Common myeloid progenitor, CD34-positive (primary cell): ENCODE results near the gene WWOX.
"Not testable (repeated sequence)": the region's sequence is repeated elsewhere in the genome, so short reads cannot be mapped to it uniquely, and the experiment has no call there.

Source experiments
- CTCF ChIA-PET: fragments of 350-600 bp; sonication (Branson Sonifier 250); formaldehyde crosslinking; loops from one replicate; lab custom pipeline; 2021; ENCODE audit warnings: antibody characterized with exemption; lab: Charles Lee
- POLR2A ChIA-PET: fragments of 350-600 bp; sonication (Branson Sonifier 250); formaldehyde crosslinking; loops from one replicate; lab custom pipeline; 2021; ENCODE audit warnings: antibody characterized with exemption; lab: Charles Lee
- DNase-seq, 3 donors: peaks; one replicate each; pipeline versions ENCODE4 v3.0.0 to v3.0.0-alpha.2; 2013
- H3K27ac ChIP-seq, 2 experiments: 1 replicate in 1 of 2; 2 replicates in 1 of 2; pipeline ENCODE4 v1.7.0; 2013; ENCODE audit warnings: inconsistent platforms in 2 of 2, low read length in 2 of 2, mild to moderate bottlenecking in 2 of 2, low read depth in 1 of 2, moderate library complexity in 1 of 2; ENCODE audit not compliant: severe bottlenecking in 2 of 2, insufficient read depth in 1 of 2, poor library complexity in 1 of 2
- H3K27me3 ChIP-seq, 5 experiments: replicated peaks in 2 of 5; 1 replicate in 3 of 5; 2 replicates in 2 of 5; pipeline versions ENCODE4 v1.6.1 to v1.7.0; 2013; ENCODE audit warnings: low read length in 4 of 5, mild to moderate bottlenecking in 2 of 5, moderate library complexity in 2 of 5, inconsistent platforms in 1 of 5; ENCODE audit not compliant: insufficient read depth in 5 of 5, control insufficient read depth in 4 of 5
- H3K36me3 ChIP-seq, 4 experiments: 1 replicate in 2 of 4; 2 replicates in 2 of 4; pipeline versions ENCODE4 v1.6.1 to v1.7.0; 2013; ENCODE audit warnings: low read length in 3 of 4, control low read depth in 1 of 4, mild to moderate bottlenecking in 1 of 4; ENCODE audit not compliant: control insufficient read depth in 4 of 4, insufficient read depth in 4 of 4
- H3K4me1 ChIP-seq, 4 experiments: 1 replicate in 3 of 4; 2 replicates in 1 of 4; pipeline versions ENCODE4 v1.6.1 to v1.7.1; 2013; ENCODE audit warnings: low read length in 3 of 4, mild to moderate bottlenecking in 3 of 4, control low read depth in 1 of 4, inconsistent platforms in 1 of 4, moderate library complexity in 1 of 4; ENCODE audit not compliant: control insufficient read depth in 4 of 4, insufficient read depth in 4 of 4; ENCODE audit errors: control extremely low read depth in 1 of 4
- H3K4me3 ChIP-seq, 7 experiments: 1 replicate in 4 of 7; 2 replicates in 3 of 7; pipeline versions ENCODE4 v1.5.1 to v1.7.0; 2013; ENCODE audit warnings: mild to moderate bottlenecking in 7 of 7, low read length in 6 of 7, moderate library complexity in 6 of 7, inconsistent platforms in 2 of 7, low read depth in 2 of 7, control low read depth in 1 of 7; ENCODE audit not compliant: insufficient read depth in 4 of 7, control insufficient read depth in 1 of 7; ENCODE audit errors: extremely low read depth in 1 of 7
- H3K9me3 ChIP-seq, 5 experiments: 1 replicate in 4 of 5; 2 replicates in 1 of 5; pipeline versions ENCODE4 v1.6.1 to v1.7.1; 2013; ENCODE audit warnings: low read length in 4 of 5, mild to moderate bottlenecking in 2 of 5, inconsistent platforms in 1 of 5, low read depth in 1 of 5, moderate library complexity in 1 of 5; ENCODE audit not compliant: control insufficient read depth in 4 of 5, insufficient read depth in 2 of 5; ENCODE audit errors: control extremely low read depth in 1 of 5
- WGBS: methylation state at CpG from one replicate; pipeline ENCODE4 v1.1.5; 2013; ENCODE audit not compliant: insufficient coverage; 5-methylcytosine and 5-hydroxymethylcytosine counted together

Gene WWOX

DNA sequence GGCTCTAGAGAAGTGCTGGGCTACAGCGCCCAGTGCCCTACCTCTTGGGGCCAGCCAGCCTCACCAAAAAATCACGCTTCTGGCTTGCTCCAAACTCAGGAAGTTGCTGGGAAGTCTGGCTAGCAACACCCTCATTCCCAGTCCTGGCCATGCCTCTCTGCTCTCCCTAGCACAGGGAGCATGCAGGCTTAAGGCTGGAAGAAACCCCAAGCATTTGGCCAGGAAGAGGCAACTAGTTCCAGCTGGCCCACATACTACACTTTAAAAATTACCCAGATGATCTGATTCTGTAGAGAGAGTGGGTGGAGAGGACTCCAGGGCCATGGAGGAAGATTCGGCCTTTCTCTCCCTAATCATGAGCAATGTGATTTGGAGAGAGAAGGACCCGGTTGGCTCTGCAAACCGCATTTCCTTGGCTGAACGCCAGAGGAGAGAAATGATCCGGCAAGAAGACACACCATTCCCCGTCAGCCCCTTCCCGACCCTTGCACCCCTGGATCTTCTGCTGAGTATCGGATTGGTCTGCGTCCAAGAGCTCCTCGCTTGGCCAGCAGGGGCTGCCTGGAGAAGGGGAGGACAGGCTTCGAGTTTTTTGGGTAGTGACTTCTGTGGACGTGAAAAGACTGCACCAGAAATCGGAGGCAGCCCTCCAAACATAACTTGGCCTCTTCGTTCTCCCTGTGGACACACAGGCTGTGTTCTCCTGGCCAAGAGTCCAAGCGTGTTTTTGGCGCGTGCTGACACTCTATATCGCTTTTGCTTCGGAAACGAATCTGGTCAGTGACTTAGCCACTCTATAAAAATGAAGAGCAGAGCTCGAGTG lies 406.3 kb downstream of the WWOX start:
- Histone ChIP-seq H3K36me3 (no peaks in the 10 kb centered on the region), H3K4me1 (no peaks in the 10 kb centered on the region), H3K27ac (no peak overlapping the region), H3K9me3 (no peaks in the 10 kb centered on the region), H3K27me3 (no peaks in the 10 kb centered on the region), H3K4me3 (no peak overlapping the region)
- ChIA-PET POLR2A (no interaction called here), CTCF (interaction anchor here (1.9 kb wide), 1 partner anchor 17 kb away, joined by 5 read pairs; no protein-coding TSS in a partner anchor)
- WGBS = 92% methylated on average over 23 of the region's 23 CpGs
- DNase-seq = no peak

DNA sequence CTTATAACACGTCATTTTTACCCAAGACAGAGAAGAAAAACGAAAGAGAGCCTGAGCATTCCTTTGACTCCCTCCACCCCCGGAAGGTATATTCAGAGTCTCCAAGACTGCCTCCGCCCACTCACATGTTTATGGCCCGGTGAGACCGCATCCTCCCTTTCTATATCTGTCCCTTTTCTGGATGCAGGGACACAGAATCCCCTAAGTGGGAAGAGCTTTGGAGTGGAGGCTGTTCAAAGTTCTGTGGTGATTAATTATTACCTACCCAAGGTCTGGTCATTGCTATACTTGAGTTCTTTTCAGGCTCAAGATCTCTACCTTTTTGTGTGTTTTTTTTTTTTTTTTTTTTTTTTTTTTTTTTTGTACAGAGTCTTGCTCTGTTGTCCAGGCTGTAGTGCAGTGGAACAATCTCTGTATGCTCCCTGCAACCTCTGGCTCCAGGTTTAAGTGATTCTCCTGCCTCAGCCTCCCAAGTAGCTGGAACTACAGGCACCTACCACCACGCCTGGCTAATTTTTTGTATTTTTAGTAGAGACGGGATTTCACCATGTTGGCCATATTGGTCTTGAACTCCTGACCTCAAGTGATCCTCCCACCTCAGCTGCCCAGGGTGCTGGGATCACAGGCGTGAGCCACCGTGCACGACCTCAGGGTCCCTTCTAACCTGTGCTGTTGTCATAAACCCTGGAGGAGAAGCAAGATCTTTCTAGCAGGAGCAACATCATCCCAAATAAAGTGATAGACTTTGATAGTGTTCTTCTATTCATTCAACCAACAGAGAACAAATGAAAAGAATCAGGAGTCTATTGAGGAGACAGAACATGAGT lies 407.1 kb downstream of the WWOX start:
- Histone ChIP-seq H3K27me3 (no peaks in the 10 kb centered on the region), H3K4me1 (no peaks in the 10 kb centered on the region), H3K4me3 (no peak overlapping the region), H3K36me3 (no peaks in the 10 kb centered on the region), H3K9me3 (no peaks in the 10 kb centered on the region), H3K27ac (no peak overlapping the region)
- no peak for DNase-seq
- POLR2A ChIA-PET = no interaction called here
- 100% methylated on average over 10 of the region's 11 CpGs for WGBS
- CTCF ChIA-PET = interaction anchor here (1.9 kb wide), 1 partner anchor 16 kb away, joined by 5 read pairs; no protein-coding TSS in a partner anchor

DNA sequence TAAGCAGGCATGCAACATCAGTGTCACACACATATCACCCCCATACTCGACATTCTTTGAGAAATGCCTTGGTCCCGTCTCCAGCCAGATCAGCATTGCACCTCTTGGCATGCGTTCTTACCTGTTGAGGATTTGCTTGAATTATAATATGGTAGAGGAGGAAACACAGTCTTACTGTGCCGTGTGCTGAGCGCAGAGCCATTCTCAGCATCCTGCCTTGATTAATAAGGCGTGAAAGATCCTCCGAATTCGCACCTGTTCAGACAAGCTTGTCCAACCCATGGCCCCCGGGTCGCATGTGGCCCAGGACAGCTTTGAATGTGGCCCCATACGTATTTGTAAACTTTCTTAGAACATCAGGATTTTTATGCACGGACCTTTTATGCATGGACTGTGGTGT lies 408.1 kb downstream of the WWOX start:
- Histone ChIP-seq H3K27me3 (no peaks in the 10 kb centered on the region), H3K4me3 (no peak overlapping the region), H3K36me3 (no peaks in the 10 kb centered on the region), H3K4me1 (no peaks in the 10 kb centered on the region), H3K27ac (no peak overlapping the region), H3K9me3 (no peaks in the 10 kb centered on the region)
- POLR2A ChIA-PET = no interaction called here
- DNase-seq = no peak
- CTCF ChIA-PET = interaction anchor here (0.7 to 1.4 kb wide), 2 partner anchors 10 to 1396 kb away, joined by 3 to 4 read pairs; no protein-coding TSS in a partner anchor
- 93% methylated on average over 8 of the region's 12 CpGs for WGBS

DNA sequence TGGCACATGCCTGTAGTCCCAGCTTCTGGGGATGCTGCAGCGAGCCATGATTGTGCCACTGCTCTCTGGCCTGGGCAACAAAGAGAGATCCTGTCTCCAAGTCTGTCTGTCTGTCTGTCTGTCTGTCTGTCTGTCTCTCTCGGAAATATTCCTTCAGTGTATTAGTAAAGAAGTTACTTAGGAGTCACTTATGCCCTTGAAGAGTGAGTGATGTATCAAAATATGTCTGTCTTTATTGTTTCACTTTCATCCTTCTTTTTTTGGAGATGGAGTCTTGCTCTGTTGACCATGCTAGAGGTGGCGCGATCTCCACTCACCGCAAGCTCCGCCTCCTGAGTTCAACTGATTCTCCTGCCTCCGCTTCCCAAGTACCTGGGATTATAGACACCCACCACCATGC lies 410.5 kb downstream of the WWOX start:
- Histone ChIP-seq H3K36me3 (no peaks in the 10 kb centered on the region), H3K4me1 (no peaks in the 10 kb centered on the region), H3K27ac (no peak overlapping the region), H3K9me3 (no peaks in the 10 kb centered on the region), H3K4me3 (no peak overlapping the region), H3K27me3 (no peaks in the 10 kb centered on the region)
- 92% methylated on average over 4 of the region's 7 CpGs for WGBS
- CTCF ChIA-PET = interaction anchor here (1.4 kb wide), 1 partner anchor 9 kb away, joined by 3 read pairs; no protein-coding TSS in a partner anchor
- POLR2A ChIA-PET = no interaction called here
- no peak for DNase-seq

DNA sequence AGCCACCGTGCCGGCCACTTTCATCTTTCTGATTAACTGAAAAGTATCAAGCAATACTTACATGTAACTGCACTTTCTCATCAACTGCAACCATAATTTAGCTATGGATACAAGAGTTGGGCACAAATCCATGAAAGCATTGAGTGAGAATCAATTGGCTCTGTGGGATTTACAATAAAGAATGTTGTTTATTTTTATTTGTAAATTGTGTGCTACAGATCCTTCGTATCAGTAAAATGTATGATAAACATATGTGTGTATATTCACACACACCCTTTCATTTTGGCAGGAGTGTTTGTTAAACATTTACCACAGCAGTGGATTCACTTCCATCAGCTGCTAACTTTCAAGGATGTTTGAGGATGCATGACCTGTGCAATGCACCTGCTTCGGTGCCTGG lies 411.0 kb downstream of the WWOX start:
- POLR2A ChIA-PET = no interaction called here
- Histone ChIP-seq H3K27ac (no peak overlapping the region), H3K27me3 (no peaks in the 10 kb centered on the region), H3K4me3 (no peak overlapping the region), H3K4me1 (no peaks in the 10 kb centered on the region), H3K9me3 (no peaks in the 10 kb centered on the region), H3K36me3 (no peaks in the 10 kb centered on the region)
- WGBS = 100% methylated on average over 1 of the region's 4 CpGs
- CTCF ChIA-PET = interaction anchor here (1.4 kb wide), 1 partner anchor 10 kb away, joined by 3 read pairs; no protein-coding TSS in a partner anchor
- no peak for DNase-seq

DNA sequence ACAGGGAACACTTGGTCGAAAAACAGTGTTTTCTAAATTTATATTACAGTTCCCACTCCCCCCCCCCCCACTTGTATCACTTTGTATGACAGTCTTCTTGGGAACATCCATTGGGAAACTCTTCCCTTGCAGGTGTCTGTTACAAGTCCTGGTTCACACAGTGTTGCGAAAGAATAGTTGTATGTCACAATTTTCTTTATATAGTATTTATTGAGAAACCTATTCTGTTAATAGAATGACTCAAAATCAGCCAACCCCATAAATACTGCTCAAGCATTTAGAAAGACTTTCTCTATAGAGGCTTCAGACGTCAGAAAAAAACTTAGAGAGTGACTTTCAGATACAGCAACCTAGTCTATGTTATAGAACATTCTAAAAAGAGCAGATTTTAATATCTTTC lies 414.4 kb downstream of the WWOX start:
- Histone ChIP-seq H3K27ac (no peak overlapping the region), H3K9me3 (no peaks in the 10 kb centered on the region), H3K36me3 (no peaks in the 10 kb centered on the region), H3K4me1 (no peaks in the 10 kb centered on the region), H3K27me3 (no peaks in the 10 kb centered on the region), H3K4me3 (no peak overlapping the region)
- ChIA-PET POLR2A (no interaction called here), CTCF (no interaction called here)
- no CpG with 5 or more reads among the region's 3 CpGs for WGBS
- DNase-seq = no peak

DNA sequence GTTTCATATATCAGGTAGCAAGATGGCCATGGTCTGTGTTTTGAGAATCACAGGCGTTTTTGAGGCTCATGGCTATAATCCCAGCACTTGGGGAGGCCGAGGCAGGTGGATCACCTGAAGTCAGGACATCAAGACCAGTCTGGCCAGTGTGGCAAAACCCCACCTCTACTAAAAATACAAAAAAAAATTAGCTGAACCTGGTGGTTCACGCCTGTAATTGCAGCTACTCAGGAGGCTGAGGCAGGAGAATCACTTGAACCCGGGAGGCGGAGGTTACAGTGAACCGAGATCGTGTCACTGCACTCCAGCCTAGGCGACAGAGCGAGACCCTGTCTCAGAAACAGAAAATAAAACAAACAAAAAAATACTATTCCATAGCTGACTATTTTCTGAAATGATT lies 415.4 kb downstream of the WWOX start:
- H3K27ac ChIP-seq, H3K27me3 ChIP-seq, POLR2A ChIA-PET, H3K4me3 ChIP-seq, H3K36me3 ChIP-seq, DNase-seq, H3K9me3 ChIP-seq, H3K4me1 ChIP-seq: not testable (repeated sequence)
- WGBS = 100% methylated on average over 1 of the region's 9 CpGs
- CTCF ChIA-PET = interaction anchor here (1.7 kb wide), 1 partner anchor 10 kb away, joined by 4 read pairs; no protein-coding TSS in a partner anchor
